HepG2 (cell line): ENCODE results near the gene LMTK2. TPM values are rescaled to one million over a fixed set of nuclear protein-coding genes. Genes with fewer than 3 reads are reported as not detected.

Source experiments
- BCL6 ChIP-seq: IDR thresholded peaks from 2 replicates; pipeline ENCODE4 v1.6.1; 2016; ENCODE audit warnings: missing genetic modification reagents, missing compliant biosample characterization
- HES4 ChIP-seq: sonication (generic); formaldehyde crosslinking; IDR thresholded peaks from 2 replicates; pipeline ENCODE4 v1.9.0; 2021; ENCODE audit warnings: mild to moderate bottlenecking, missing genetic modification reagents, borderline replicate concordance
- HNF4A ChIP-seq: sonication (generic); formaldehyde crosslinking; IDR thresholded peaks from 2 replicates; pipeline ENCODE4 v1.4.0; 2020; ENCODE audit warnings: missing genetic modification reagents
- KLF6 ChIP-seq: IDR thresholded peaks from 2 replicates; pipeline ENCODE4 v1.8.0; 2016; ENCODE audit warnings: missing biosample characterization, missing genetic modification reagents
- MAZ ChIP-seq, 2 experiments: sonication (generic) in 1 of 2; formaldehyde crosslinking in 1 of 2; IDR thresholded peaks; 2 replicates each; pipeline versions ENCODE4 v1.5.0 to v1.6.1; 2012 to 2020; ENCODE audit warnings: low read depth in 2 of 2, mild to moderate bottlenecking in 2 of 2, borderline replicate concordance in 1 of 2, improper control_type of control experiment in 1 of 2, low read length in 1 of 2, missing genetic modification reagents in 1 of 2, moderate library complexity in 1 of 2
- NFE2L2 ChIP-seq: fragments of 150-350 bp; IDR thresholded peaks from 2 replicates; pipeline ENCODE4 v1.6.1; 2014; ENCODE audit warnings: low read length
- RCOR2 ChIP-seq: IDR thresholded peaks from 2 replicates; pipeline ENCODE4 v1.6.1; 2016; ENCODE audit warnings: missing biosample characterization, missing genetic modification reagents
- SNAI1 ChIP-seq: sonication (generic); formaldehyde crosslinking; IDR thresholded peaks from 2 replicates; pipeline ENCODE4 v1.5.0; 2020; ENCODE audit warnings: mild to moderate bottlenecking, missing genetic modification reagents, borderline replicate concordance
- ZFX ChIP-seq: sonication (generic); formaldehyde crosslinking; IDR thresholded peaks from 2 replicates; pipeline ENCODE4 v1.4.0; 2020; ENCODE audit warnings: mild to moderate bottlenecking, low read depth, missing genetic modification reagents, moderate library complexity
- ZMYM4 ChIP-seq: sonication (generic); formaldehyde crosslinking; IDR thresholded peaks from 2 replicates; pipeline ENCODE4 v1.8.1; 2023; ENCODE audit warnings: mild to moderate bottlenecking, missing genetic modification reagents
- ZNF225 ChIP-seq: sonication (generic); formaldehyde crosslinking; IDR thresholded peaks from 2 replicates; pipeline ENCODE4 v1.4.0; 2020; ENCODE audit warnings: mild to moderate bottlenecking, missing genetic modification reagents
- ZNF709 ChIP-seq: sonication (generic); formaldehyde crosslinking; IDR thresholded peaks from 2 replicates; pipeline ENCODE4 v1.5.0; 2020; ENCODE audit warnings: mild to moderate bottlenecking, missing genetic modification reagents
- polyA plus RNA-seq, 8 experiments: library from polyadenylated mRNA; depleted of rRNA in 3 of 8; stranded (reverse) in 7 of 8; unstranded in 1 of 8; fragments of >200 nt; fragmentation: Illumina TruSeq in 4 of 8; extraction: Trizol in 4 of 8; gene quantifications; 2 replicates each; pipeline versions ENCODE4 v1.2.1 to v1.2.3, GENCODE V29; 2011 to 2016; ENCODE audit warnings: low read depth in 4 of 8, missing spikeins in 1 of 8, mixed read lengths in 1 of 8; ENCODE audit not compliant: insufficient read depth in 1 of 8
- total RNA-seq, 5 experiments: library from RNA; depleted of rRNA; stranded (reverse); fragments of >200 nt; fragmentation: Illumina TruSeq; extraction: Trizol; gene quantifications; 2 replicates each; pipeline ENCODE4 v1.2.3, GENCODE V29; 2016; ENCODE audit warnings: low read depth in 1 of 5
- TF ChIP-seq, protein P1 (sequence below), 2 experiments: sonication (generic) in 1 of 2; formaldehyde crosslinking in 1 of 2; IDR thresholded peaks; 2 replicates each; pipeline versions ENCODE4 v1.6.1 to v1.9.0; 2014 to 2022; ENCODE audit warnings: antibody characterized with exemption in 1 of 2, borderline replicate concordance in 1 of 2, inconsistent platforms in 1 of 2, low read depth in 1 of 2, missing genetic modification reagents in 1 of 2
- TF ChIP-seq, protein P2 (sequence below): sonication (generic); formaldehyde crosslinking; IDR thresholded peaks from 2 replicates; pipeline ENCODE4 v1.8.0; 2022; ENCODE audit warnings: mild to moderate bottlenecking, missing genetic modification reagents; ENCODE audit not compliant: insufficient replicate concordance
- TF ChIP-seq, protein P3 (sequence below): sonication (generic); formaldehyde crosslinking; conservative IDR thresholded peaks from 2 replicates; pipeline ENCODE4 v1.4.0; 2020; ENCODE audit warnings: missing genetic modification reagents
- TF ChIP-seq, protein P4 (sequence below): sonication (generic); formaldehyde crosslinking; IDR thresholded peaks from 2 replicates; pipeline ENCODE4 v1.8.0; 2022; ENCODE audit warnings: low read depth, missing genetic modification reagents

Gene LMTK2
- total and polyA plus RNA-seq, 2 of the 13 experiments (the other 11 are each of a cell fraction or from before 2014, with no cell fraction given) = 9.5 to 11.7 TPM

DNA sequence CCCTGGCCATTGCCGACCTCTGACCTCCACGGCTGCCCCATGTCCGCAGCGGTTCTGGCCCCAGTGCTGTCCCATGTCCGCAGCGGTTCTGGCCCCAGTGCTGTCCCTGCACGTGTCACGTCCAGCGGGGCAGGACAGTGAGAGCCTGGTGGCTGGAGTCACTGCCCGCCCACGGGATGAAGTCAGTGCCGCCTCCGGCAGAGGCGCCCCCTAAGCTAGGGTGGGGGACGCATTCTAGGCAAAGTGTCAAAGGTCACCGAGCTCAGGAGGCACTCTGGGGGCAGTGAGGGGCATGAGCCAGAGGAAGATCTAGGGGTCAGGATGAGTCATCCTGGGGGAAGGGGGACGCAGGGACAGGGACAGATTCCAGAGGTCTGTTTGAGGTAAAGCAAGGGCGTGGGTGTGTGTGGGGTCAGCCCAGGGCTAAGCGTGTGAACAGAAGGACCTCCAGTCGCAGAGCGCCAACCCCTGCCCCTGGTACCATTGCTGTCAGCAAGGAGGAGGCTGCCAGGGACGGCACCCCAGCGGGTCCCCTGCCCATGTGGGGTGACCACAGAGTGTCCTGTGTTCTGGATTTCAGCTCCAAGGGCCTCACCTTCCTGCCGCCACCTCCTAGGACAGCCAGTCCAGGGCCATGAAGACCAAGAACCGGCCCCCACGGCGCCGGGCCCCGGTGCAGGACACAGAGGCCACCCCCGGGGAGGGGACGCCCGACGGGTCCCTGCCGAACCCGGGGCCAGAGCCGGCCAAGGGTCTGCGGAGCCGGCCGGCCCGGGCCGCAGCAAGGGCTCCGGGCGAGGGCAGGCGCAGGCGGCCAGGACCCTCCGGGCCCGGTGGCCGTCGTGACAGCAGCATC lies 105.2 kb downstream of the LMTK2 start (continued):
- TF ChIP-seq, protein P1, sequence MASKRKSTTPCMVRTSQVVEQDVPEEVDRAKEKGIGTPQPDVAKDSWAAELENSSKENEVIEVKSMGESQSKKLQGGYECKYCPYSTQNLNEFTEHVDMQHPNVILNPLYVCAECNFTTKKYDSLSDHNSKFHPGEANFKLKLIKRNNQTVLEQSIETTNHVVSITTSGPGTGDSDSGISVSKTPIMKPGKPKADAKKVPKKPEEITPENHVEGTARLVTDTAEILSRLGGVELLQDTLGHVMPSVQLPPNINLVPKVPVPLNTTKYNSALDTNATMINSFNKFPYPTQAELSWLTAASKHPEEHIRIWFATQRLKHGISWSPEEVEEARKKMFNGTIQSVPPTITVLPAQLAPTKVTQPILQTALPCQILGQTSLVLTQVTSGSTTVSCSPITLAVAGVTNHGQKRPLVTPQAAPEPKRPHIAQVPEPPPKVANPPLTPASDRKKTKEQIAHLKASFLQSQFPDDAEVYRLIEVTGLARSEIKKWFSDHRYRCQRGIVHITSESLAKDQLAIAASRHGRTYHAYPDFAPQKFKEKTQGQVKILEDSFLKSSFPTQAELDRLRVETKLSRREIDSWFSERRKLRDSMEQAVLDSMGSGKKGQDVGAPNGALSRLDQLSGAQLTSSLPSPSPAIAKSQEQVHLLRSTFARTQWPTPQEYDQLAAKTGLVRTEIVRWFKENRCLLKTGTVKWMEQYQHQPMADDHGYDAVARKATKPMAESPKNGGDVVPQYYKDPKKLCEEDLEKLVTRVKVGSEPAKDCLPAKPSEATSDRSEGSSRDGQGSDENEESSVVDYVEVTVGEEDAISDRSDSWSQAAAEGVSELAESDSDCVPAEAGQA (IDR thresholded peaks at IDR 0.05; ENCODE audit: low read depth) = 0 out of 2 replicates have a peak, but pooled peaks have one; percentile 16
- TF ChIP-seq, protein P1 (CRISPR knock-in tag; IDR thresholded peaks at IDR 0.05; ENCODE audit: borderline replicate concordance) = no peak
- TF ChIP-seq SNAI1 (CRISPR knock-in tag) (no peak), ZNF225 (CRISPR knock-in tag) (0 out of 2 replicates have a peak, but pooled peaks have one; percentile 16), KLF6 (CRISPR knock-in tag) (peak; percentile 37; the same call in 1 of the 2 replicates), RCOR2 (peak; percentile 73; the same call in 1 of the 2 replicates), ZMYM4 (peak; percentile 49; the same call in 1 of the 2 replicates), BCL6 (CRISPR knock-in tag) (peak; percentile 97), HNF4A (CRISPR knock-in tag) (peak; percentile 79), HES4 (CRISPR knock-in tag) (no peak), ZNF709 (no peak), NFE2L2 (no peak), MAZ (IDR thresholded peaks at IDR 0.05; ENCODE audit: borderline replicate concordance, low read depth, low read length) (peak; percentile 89; the same call in 1 of the 2 replicates), MAZ (CRISPR knock-in tag; IDR thresholded peaks at IDR 0.05; ENCODE audit: low read depth) (no peak), ZFX (CRISPR knock-in tag) (0 out of 2 replicates have a peak, but pooled peaks have one; percentile 25)
- TF ChIP-seq, protein P2, sequence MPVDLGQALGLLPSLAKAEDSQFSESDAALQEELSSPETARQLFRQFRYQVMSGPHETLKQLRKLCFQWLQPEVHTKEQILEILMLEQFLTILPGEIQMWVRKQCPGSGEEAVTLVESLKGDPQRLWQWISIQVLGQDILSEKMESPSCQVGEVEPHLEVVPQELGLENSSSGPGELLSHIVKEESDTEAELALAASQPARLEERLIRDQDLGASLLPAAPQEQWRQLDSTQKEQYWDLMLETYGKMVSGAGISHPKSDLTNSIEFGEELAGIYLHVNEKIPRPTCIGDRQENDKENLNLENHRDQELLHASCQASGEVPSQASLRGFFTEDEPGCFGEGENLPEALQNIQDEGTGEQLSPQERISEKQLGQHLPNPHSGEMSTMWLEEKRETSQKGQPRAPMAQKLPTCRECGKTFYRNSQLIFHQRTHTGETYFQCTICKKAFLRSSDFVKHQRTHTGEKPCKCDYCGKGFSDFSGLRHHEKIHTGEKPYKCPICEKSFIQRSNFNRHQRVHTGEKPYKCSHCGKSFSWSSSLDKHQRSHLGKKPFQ = peak; percentile 66
- TF ChIP-seq, protein P3, sequence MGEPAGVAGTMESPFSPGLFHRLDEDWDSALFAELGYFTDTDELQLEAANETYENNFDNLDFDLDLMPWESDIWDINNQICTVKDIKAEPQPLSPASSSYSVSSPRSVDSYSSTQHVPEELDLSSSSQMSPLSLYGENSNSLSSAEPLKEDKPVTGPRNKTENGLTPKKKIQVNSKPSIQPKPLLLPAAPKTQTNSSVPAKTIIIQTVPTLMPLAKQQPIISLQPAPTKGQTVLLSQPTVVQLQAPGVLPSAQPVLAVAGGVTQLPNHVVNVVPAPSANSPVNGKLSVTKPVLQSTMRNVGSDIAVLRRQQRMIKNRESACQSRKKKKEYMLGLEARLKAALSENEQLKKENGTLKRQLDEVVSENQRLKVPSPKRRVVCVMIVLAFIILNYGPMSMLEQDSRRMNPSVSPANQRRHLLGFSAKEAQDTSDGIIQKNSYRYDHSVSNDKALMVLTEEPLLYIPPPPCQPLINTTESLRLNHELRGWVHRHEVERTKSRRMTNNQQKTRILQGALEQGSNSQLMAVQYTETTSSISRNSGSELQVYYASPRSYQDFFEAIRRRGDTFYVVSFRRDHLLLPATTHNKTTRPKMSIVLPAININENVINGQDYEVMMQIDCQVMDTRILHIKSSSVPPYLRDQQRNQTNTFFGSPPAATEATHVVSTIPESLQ (CRISPR knock-in tag) = no peak
- TF ChIP-seq, protein P4, sequence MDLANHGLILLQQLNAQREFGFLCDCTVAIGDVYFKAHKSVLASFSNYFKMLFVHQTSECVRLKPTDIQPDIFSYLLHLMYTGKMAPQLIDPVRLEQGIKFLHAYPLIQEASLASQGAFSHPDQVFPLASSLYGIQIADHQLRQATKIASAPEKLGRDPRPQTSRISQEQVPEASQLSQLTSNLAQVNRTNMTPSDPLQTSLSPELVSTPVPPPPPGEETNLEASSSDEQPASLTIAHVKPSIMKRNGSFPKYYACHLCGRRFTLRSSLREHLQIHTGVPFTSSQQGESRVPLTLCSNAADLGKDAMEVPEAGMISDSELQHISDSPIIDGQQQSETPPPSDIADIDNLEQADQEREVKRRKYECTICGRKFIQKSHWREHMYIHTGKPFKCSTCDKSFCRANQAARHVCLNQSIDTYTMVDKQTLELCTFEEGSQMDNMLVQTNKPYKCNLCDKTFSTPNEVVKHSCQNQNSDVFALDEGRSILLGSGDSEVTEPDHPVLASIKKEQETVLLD (CRISPR knock-in tag) = 0 out of 2 replicates have a peak, but pooled peaks have one; percentile 22
